CD14-positive monocyte (primary cell): Measurements from ENCODE around the gene PLXDC2. TPM values are rescaled to one million over a fixed set of nuclear protein-coding genes. Genes with fewer than 3 reads are reported as not detected.

Experiments
- DNase-seq, 3 donors: peaks; one replicate each; pipeline ENCODE4 v3.0.0-alpha.2; 2011 to 2022
- H2AFZ ChIP-seq: 2 replicates; pipeline ENCODE4 v1.6.0; 2012; ENCODE audit warnings: mild to moderate bottlenecking, low read depth, low read length, inconsistent platforms; ENCODE audit not compliant: insufficient read depth, poor library complexity, severe bottlenecking
- H3K27ac ChIP-seq, 2 donors: 1 replicate in 1 of 2; 2 replicates in 1 of 2; pipeline ENCODE4 v1.5.1; 2012 to 2013; ENCODE audit warnings: low read length in 2 of 2, control low read depth in 1 of 2, inconsistent platforms in 1 of 2, low read depth in 1 of 2, mild to moderate bottlenecking in 1 of 2
- H3K27me3 ChIP-seq, 2 donors: one replicate each; pipeline versions ENCODE4 v1.6.0 to v1.6.1; 2011 to 2013; ENCODE audit warnings: low read length in 2 of 2; ENCODE audit not compliant: control insufficient read depth in 2 of 2, insufficient read depth in 2 of 2
- H3K36me3 ChIP-seq, 2 donors: replicated peaks in 1 of 2; 1 replicate in 1 of 2; 2 replicates in 1 of 2; pipeline versions ENCODE4 v1.5.1 to v1.6.1; 2012 to 2013; ENCODE audit warnings: low read length in 2 of 2, control low read depth in 1 of 2, inconsistent platforms in 1 of 2, mild to moderate bottlenecking in 1 of 2; ENCODE audit not compliant: insufficient read depth in 2 of 2, control insufficient read depth in 1 of 2
- H3K4me1 ChIP-seq, 2 donors: 1 replicate in 1 of 2; 2 replicates in 1 of 2; pipeline versions ENCODE4 v1.5.1 to v1.6.1; 2012 to 2013; ENCODE audit warnings: low read length in 2 of 2, control low read depth in 1 of 2, inconsistent platforms in 1 of 2, mild to moderate bottlenecking in 1 of 2, moderate library complexity in 1 of 2; ENCODE audit not compliant: insufficient read depth in 2 of 2, control insufficient read depth in 1 of 2
- H3K4me2 ChIP-seq: replicated peaks from 2 replicates; pipeline ENCODE3; 2012; ENCODE audit warnings: low read length, moderate library complexity, mild to moderate bottlenecking; ENCODE audit not compliant: poor library complexity, severe bottlenecking; ENCODE audit errors: extremely low read depth
- H3K4me3 ChIP-seq, 3 experiments: fragments of 200-600 bp in 1 of 3; sonication (generic) in 1 of 3; replicated peaks in 1 of 3; 1 replicate in 2 of 3; 2 replicates in 1 of 3; pipeline ENCODE4 v1.5.1; 2011 to 2013; ENCODE audit warnings: low read length in 3 of 3, mild to moderate bottlenecking in 3 of 3, control low read depth in 2 of 3, low read depth in 2 of 3, inconsistent platforms in 1 of 3, moderate library complexity in 1 of 3
- H3K79me2 ChIP-seq: 2 replicates; pipeline ENCODE4 v1.6.0; 2012; ENCODE audit warnings: mild to moderate bottlenecking, control low read depth, inconsistent platforms, low read length, moderate library complexity; ENCODE audit not compliant: insufficient read depth
- H3K9ac ChIP-seq: 2 replicates; pipeline ENCODE4 v1.6.0; 2017; ENCODE audit warnings: low read length, mild to moderate bottlenecking; ENCODE audit not compliant: insufficient read depth, poor library complexity, severe bottlenecking
- H3K9me3 ChIP-seq, 2 donors: replicated peaks in 1 of 2; 1 replicate in 1 of 2; 2 replicates in 1 of 2; pipeline versions ENCODE4 v1.5.1 to v1.6.1; 2012 to 2013; ENCODE audit warnings: low read length in 2 of 2, control low read depth in 1 of 2; ENCODE audit not compliant: control insufficient read depth in 1 of 2, insufficient read depth in 1 of 2
- H4K20me1 ChIP-seq: 2 replicates; pipeline ENCODE4 v1.6.0; 2012; ENCODE audit warnings: mild to moderate bottlenecking, low read length, control low read depth, moderate library complexity; ENCODE audit not compliant: insufficient read depth
- H3K27ac Mint-ChIP-seq, 7 donors: one replicate each; pipeline ENCODE4 v1.8.0; 2020; ENCODE audit warnings: mild to moderate bottlenecking in 7 of 7, mixed read lengths in 7 of 7, moderate library complexity in 6 of 7, inconsistent platforms in 2 of 7
- H3K27me3 Mint-ChIP-seq, 3 donors: one replicate each; pipeline ENCODE4 v1.8.0; 2021 to 2022; ENCODE audit warnings: low read depth in 3 of 3, mild to moderate bottlenecking in 3 of 3, mixed read lengths in 3 of 3, moderate library complexity in 3 of 3, inconsistent platforms in 1 of 3
- H3K36me3 Mint-ChIP-seq, 2 donors: one replicate each; pipeline ENCODE4 v1.8.0; 2020; ENCODE audit warnings: mixed read lengths in 2 of 2, inconsistent platforms in 1 of 2, mild to moderate bottlenecking in 1 of 2
- H3K4me1 Mint-ChIP-seq: one replicate; pipeline ENCODE4 v1.8.0; 2020; ENCODE audit warnings: mild to moderate bottlenecking, mixed read lengths
- H3K4me3 Mint-ChIP-seq, 2 donors: one replicate each; pipeline ENCODE4 v1.8.0; 2020; ENCODE audit warnings: mild to moderate bottlenecking in 2 of 2, mixed read lengths in 2 of 2, moderate library complexity in 1 of 2
- H3K9me3 Mint-ChIP-seq, 7 donors: one replicate each; pipeline ENCODE4 v1.8.0; 2020 to 2022; ENCODE audit warnings: mixed read lengths in 7 of 7, mild to moderate bottlenecking in 6 of 7, moderate library complexity in 6 of 7, inconsistent platforms in 2 of 7
- CTCF ChIP-seq: fragments of 200-600 bp; IDR thresholded peaks from one replicate; pipeline ENCODE4 v1.8.0; 2022; ENCODE audit warnings: antibody characterized with exemption, mild to moderate bottlenecking
- WGBS: methylation state at CpG from one replicate; pipeline ENCODE4 v1.1.5; 2013; ENCODE audit warnings: missing lambda C conversion rate; ENCODE audit not compliant: insufficient coverage; 5-methylcytosine and 5-hydroxymethylcytosine counted together
- intact Hi-C, 2 donors: fragments of 100-400 bp; cut with micrococcal nuclease; formaldehyde crosslinking; loops; one replicate each; pipeline versions ENCODE4 v1.15.0 to v1.15.1; 2023
- polyA plus RNA-seq, 3 donors: library from polyadenylated mRNA; depleted of rRNA in 1 of 3; unstranded in 2 of 3; stranded (reverse) in 1 of 3; fragments of 300-500 nt in 2 of 3; fragments of >200 nt in 1 of 3; fragmentation: Illumina TruSeq in 2 of 3; gene quantifications; 1 replicate in 2 of 3; 2 replicates in 1 of 3; pipeline ENCODE4 v1.2.3, GENCODE V29; 2012 to 2021

The PLXDC2 gene
- polyA plus RNA-seq, 3 donors = 37.5 to 128 (median 93.6) TPM

GRCh38 chr10:19876570-19876969 lies 60.3 kb downstream of the PLXDC2 start:
- Mint-ChIP-seq H3K27me3 (no peaks in the 10 kb centered on the region), H3K4me1 (peaks cover 22% of the 10 kb centered on the region), H3K27ac (no peak overlapping the region), H3K9me3 (peaks cover 0 to 1% (median 0%) of the 10 kb centered on the region in 7 donors), H3K4me3 (no peak overlapping the region), H3K36me3 (peaks cover 16 to 35% of the 10 kb centered on the region in 2 donors)
- TF ChIP-seq CTCF = no peak
- peaks cover 0 to 16% of the 10 kb centered on the region in 2 donors for H3K36me3 ChIP-seq
- WGBS = no CpG with 5 or more reads among the region's 2 CpGs
- no peak overlapping the region for H3K4me3 ChIP-seq
- no peak overlapping the region for H2AFZ ChIP-seq
- peaks cover 85% of the 10 kb centered on the region for H3K79me2 ChIP-seq
- H3K27ac ChIP-seq = no peak overlapping the region
- peaks cover 100% of the 10 kb centered on the region for H4K20me1 ChIP-seq
- intact Hi-C loops = no loop called here
- no peak overlapping the region for H3K4me2 ChIP-seq
- H3K27me3 ChIP-seq = no peaks in the 10 kb centered on the region
- H3K4me1 ChIP-seq = peaks cover 0 to 3% of the 10 kb centered on the region in 2 donors
- no peaks in the 10 kb centered on the region for H3K9me3 ChIP-seq
- DNase-seq = no peak
- no peak overlapping the region for H3K9ac ChIP-seq

GRCh38 chr10:19877466-19878255 lies 61.4 kb downstream of the PLXDC2 start:
- Histone ChIP-seq H4K20me1 (peaks cover 100% of the 10 kb centered on the region), H3K4me2 (no peak overlapping the region), H3K79me2 (peaks cover 84% of the 10 kb centered on the region), H3K36me3 (peaks cover 0 to 7% of the 10 kb centered on the region in 2 donors), H3K27me3 (no peaks in the 10 kb centered on the region), H2AFZ (no peak overlapping the region), H3K4me1 (peaks cover 0 to 3% of the 10 kb centered on the region in 2 donors), H3K27ac (no peak overlapping the region), H3K9ac (no peak overlapping the region), H3K4me3 (no peak overlapping the region), H3K9me3 (no peaks in the 10 kb centered on the region)
- TF ChIP-seq CTCF = no peak
- H3K36me3 Mint-ChIP-seq = peaks cover 11 to 27% of the 10 kb centered on the region in 2 donors
- H3K4me1 Mint-ChIP-seq = peaks cover 27% of the 10 kb centered on the region
- H3K27ac Mint-ChIP-seq = peak overlapping the region in 1 of 7 donors; percentile 58
- 100% methylated on average over 5 of the region's 8 CpGs for WGBS
- no peaks in the 10 kb centered on the region for H3K27me3 Mint-ChIP-seq
- H3K9me3 Mint-ChIP-seq = peaks cover 0 to 1% (median 0%) of the 10 kb centered on the region in 7 donors
- no peak for DNase-seq
- no peak overlapping the region for H3K4me3 Mint-ChIP-seq
- intact Hi-C loops = no loop called here
